KBM-7 (cell line): ENCODE measurements around the gene IL1RAPL1.

Source experiments
- DNase-seq: peaks from one replicate; pipeline ENCODE4 v3.0.0-alpha.2; 2015
- in situ Hi-C: fragments of 300-500 bp; cut with MboI; formaldehyde crosslinking; loops from 2 replicates; pipeline ENCODE4 v1.14.3; 2020; ENCODE audit warnings: low sequenced_read_pairs, low pct_unique_long_range_greater_than_20kb, mixed read lengths

The IL1RAPL1 gene

DNA sequence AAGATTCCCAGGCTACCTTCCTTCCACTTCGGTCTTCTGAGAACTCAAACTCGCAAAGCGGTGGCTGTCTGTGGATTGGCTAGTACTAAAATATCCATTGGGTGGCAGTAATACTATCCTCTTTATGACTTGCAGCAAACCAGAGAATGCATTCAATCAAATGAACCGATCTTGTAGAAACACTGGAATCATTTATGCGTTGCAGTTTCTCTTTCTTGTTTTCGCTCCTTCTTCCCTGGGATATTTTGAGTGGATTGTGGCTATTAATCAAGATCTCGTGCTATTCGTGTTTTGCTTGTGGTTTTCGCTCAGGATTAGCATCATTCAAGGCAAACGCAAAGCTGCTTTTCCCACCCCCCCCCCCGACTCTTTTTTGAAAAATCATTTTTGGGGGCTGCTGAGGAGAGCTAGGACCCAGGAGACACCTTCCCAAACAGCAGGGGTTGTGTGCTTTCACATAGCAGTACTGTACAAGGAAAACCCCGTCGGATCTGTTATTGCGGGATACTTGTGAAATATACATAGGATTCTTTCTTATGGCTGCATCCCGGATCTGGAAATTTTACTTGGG lies at the start of gene IL1RAPL1:
IL1RAPL1 (plus strand) TSS at position 466 of the 571 bp plus-strand sequence.
- in situ Hi-C loops, result no loop called here
- DNase-seq, result peak; percentile 23

DNA sequence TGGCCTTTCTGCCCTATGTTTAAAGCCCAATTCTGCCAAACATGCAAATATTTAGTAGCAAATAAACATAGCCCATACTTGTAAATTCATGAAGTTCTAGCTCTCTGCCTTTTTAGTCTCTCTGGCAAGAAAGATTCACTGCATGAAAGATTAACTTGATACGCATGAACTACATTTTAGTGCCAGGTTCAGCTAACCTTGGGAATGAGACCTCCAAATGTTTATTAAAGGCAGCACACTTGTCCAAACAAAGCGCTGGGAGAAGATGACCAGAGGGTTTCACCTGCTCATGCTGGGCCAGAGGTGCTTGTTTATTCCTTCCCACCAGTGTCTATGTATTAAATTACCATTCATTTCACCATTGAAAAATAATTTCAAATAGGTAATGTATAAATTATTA lies 44.5 kb upstream of the IL1RAPL1 start:
- in situ Hi-C loops, result no loop called here

DNA sequence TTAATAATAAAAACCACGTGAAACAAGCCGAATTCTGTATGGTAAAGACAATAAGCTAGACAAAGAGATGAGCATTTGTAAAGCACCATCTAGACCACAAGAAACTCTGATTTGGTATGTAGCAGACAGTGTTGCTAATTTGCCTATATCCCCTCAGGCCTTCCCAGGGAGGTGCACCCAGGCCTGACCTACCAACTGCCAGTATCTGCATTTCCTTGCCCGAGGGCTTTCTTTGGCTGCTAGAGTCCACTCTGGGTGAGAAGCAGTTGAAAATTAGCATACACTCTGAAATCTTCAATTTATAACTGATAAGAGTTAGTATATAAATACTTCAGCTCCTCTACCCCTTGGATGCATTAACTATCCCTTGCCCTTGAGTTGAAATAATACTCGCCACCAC lies 37.4 kb upstream of the IL1RAPL1 start:
- in situ Hi-C loops, result no loop called here
- no peak for DNase-seq

More for the DNA sequence above, 44.5 kb upstream of the IL1RAPL1 start:
- DNase-seq, result no peak

DNA sequence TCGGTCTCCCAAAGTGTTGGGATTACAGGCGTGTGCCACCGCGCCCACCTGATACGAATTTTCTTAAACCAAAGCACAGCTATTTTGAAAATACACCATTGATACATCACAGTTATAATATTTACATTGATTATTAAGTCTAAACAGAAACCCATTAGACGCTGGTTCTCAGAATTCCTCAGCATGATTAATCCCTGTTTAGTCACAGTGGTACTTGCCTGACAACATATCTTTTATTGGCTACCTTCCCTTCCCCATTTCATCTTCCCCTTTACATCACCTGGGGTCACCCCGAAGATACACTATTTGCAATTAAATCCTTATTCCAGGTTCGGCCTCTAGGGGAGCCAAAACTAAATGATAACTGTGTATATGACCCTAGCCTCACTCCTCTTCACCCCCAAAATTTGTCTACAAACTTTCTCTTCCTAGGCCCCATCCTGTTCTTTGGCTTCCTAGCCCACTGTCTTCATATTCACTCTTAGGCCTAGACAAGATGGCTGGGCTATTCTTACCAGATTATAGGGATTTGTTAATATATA lies 36.8 kb upstream of the IL1RAPL1 start:
- in situ Hi-C loops, result no loop called here
- DNase-seq, result peak; percentile 3

DNA sequence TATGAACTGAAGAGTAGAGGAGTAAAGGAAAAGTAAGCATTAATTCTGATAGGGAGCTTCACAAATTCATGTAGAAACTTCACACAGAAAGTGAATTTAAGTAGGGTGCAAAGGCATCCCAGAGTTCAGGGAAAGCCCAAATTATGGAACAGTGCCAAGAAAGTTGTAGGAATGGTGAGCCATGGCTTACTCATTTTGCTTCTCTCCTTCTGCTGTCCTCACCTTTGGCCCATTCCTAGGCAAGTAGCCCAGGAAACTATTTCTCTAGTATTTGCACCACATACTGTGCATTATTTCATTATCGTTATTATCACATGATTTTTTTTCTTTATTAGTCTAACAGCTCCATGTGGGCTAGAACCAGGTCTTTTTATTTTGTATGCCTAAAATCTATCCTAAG lies 34.9 kb upstream of the IL1RAPL1 start:
- no peak for DNase-seq
- in situ Hi-C loops, result no loop called here

DNA sequence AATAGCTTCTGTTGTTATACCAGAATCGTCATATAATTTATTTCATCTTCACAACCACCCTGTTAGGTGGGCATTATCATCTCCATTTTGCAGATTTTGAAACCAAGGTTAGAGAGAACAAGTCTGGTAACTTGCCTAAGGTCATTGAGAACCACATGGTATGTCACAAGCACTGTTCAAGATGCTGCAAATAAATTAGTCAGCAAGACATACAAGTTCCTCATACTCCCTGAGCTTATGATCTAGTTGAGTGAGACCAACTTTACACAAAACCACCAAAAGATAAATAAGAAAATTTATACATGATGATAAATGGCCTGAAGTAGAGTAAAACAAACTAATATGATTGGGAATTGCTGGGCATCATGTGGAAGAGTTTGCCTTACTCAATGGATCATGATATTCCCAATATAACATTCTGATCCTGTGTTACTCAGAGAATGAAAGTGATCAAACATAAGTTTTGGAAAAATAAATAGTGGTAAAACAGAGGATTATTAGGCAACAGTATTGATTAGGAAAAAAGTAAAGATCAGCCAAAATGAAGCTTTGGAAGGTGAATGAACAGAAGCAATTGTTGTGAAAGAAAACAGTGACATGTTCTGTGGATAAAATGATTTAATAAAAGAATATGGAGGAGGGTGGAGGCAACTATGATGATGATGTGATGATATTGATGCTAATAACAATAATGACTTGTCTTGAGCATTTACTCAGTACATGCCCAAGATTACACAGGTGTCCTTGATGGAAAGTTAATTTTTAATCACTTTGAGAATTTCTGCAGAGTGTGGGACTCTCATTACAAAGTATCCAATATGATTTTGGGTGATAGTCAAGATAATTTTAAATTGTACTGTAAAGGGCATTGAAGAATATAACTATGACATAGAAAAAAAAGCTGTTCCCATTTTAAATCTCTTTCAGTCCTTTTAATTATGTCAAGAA lies 34.1 kb upstream of the IL1RAPL1 start:
- in situ Hi-C loops, result no loop called here
- DNase-seq, result no peak

DNA sequence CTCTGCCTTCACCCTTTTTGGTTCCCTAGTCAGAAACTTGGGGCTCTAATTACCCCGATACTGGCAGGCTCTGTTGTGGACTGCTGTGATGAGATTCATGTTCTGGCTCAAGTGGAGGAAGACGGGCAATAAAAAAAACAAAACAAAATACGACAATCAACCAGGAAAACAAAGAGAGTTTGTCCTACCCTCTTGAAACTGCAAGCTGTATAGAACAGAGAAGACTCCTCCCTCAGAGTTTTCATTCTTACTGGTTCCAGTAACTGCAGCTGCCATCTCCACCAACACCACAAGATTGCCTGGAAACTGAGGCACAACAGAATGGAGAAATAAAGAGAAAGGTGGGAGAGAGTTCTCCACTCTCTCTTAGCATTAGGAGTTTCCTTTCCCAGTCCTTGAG lies 11.1 kb upstream of the IL1RAPL1 start:
- in situ Hi-C loops, result no loop called here
- DNase-seq, result no peak

DNA sequence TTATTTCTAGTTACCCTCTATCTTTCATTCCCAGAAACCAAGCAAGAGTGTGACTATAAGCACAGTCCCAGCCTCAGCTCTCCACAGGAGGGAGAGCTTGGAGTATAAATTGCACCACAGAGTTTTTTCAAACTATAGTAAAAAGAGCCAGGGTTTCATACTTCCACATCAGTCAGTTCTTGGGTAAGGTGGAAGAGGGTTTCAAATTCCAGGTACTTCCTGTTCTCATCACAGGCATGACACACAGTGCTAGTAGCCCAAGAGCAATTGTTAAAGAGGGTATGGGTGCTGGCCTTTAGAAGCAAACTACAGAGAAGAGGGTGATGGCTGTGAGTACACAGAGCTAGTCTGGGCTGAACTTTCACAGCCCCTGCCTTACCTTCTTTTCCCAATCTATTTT lies 5.7 kb upstream of the IL1RAPL1 start:
- DNase-seq, result no peak
- in situ Hi-C loops, result no loop called here

DNA sequence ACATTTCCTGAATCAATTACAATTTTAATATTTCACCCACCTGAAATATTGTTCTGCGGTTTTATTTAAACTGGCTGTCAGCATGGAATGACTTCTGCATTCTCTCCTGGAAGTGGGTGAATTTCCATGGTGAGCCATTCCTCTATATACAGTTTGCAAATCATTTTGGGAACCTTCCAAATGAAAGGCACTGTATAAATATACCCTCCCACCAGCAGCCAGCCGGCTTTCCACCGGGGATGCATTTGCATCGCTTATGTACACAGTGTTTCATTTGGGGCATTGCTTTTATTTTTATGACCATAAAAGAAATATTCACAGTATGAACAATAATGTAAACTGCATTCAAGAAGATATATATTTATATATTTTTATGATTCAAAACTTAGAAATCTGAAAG lies 4.7 kb upstream of the IL1RAPL1 start:
- in situ Hi-C loops, result no loop called here
- no peak for DNase-seq

DNA sequence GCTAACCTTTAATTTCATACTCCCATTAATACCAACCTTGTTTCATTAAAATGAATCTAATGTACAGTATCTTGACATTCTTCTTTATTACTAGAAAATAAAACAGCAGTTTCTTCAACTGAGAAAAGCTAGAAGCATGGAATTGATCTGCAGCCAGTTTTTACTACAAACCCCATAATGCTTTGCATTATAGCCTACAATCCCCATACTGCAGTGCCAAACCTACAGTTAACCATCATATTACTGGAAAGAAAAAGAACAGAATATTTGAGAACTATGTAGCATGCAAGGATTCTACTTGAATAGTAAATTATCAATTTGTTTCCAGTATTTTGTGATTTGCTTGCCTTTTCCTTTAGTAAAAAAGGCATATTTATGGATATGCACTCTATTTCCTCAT lies 3.2 kb upstream of the IL1RAPL1 start:
- DNase-seq, result no peak
- in situ Hi-C loops, result no loop called here

DNA sequence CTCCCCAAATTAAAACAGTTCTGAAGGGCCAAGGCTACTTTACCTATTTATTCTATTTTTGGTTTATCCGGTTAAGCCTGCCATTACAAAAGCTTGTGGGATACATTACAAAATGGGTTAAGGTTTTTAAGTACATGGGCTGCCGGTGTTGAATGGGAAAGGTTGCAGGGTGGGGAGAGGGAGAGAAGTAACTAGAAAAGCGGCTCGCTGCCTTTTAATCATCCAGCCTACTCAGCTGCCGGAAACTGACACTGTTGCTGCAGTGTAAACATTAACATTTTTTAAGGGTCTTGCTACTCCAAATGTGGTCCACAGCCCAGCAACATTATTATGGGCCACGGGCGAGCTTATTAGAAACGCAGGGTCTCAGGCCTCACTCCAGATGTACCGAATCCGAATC lies 1.5 kb upstream of the IL1RAPL1 start:
- no peak for DNase-seq
- in situ Hi-C loops, result no loop called here

DNA sequence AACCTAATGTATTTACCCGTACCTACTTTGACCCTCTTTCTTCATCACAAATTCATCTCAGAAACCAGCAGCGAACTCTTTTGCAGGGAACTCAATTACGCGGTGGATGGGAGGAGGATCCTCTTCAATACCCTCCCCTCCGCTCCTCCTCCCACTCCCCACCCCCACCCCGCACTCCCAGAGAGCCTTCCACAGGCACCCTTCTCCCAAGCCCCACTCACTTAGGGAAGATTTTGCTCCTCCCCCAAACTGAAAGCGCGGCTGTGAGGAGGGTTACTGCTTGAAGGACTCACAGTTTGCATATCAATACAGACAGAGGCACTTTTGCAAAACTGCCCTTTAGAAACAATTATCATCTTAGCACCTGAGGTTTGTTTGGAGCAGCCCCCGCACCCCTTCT lies 960 bp upstream of the IL1RAPL1 start:
- in situ Hi-C loops, result no loop called here
- DNase-seq, result no peak

DNA sequence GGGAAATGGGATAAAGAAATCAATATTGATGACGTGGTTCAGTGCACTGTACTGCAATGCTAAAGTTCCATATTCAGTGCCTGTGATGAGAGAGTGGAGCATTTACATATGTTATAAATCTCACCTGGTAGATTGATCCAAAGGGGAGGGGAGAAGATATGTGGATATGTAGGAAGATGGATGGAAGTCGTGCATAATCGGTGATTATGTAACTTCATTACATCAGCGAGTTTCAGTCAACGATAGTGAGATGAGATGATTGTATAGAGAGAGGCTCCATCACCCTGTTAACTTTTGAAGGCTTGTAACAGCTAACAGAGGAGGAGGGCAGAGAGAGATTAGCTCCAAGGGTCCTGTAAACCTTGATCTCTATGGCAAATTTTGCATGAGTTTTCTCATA lies 1.8 kb downstream of the IL1RAPL1 start:
- in situ Hi-C loops, result no loop called here
- no peak for DNase-seq

DNA sequence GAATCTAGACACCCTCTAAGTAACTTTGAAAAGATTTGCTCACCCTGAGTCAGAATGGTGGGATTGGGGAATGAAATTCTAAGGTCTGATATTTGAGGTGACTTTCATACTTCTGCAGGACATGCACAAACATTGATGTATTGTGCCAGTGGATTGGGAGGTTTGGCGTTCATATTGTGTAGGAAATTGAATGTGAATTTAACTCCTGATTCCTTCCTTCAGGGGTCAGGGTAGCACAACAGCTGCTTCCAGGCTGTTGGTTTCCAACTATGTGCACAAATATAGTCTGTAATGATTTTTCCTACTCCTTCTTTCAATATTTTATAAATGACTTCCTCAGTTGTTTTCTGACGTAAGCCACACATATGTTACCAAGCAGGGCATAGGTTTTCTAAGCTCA lies 3.1 kb downstream of the IL1RAPL1 start:
- no peak for DNase-seq
- in situ Hi-C loops, result no loop called here

DNA sequence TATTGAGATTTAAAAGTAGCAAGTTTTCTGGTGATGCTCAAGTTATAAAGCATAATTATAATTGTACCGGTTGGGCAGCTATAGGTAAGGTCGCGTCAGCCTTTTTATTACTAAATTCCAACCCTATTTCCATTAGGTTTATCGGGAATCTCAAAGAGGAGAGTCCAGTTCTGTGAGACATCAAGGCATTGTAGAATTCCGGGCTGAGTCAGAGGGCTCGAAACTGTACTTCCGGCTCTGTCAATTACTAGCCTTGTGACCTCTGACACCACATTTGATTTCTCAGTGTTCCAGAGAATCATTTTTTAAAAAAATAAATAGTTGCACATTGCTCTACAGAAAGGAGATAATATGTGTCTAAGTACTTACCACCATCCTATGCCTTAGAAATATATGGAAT lies 4.3 kb downstream of the IL1RAPL1 start:
- no peak for DNase-seq
- in situ Hi-C loops, result no loop called here

DNA sequence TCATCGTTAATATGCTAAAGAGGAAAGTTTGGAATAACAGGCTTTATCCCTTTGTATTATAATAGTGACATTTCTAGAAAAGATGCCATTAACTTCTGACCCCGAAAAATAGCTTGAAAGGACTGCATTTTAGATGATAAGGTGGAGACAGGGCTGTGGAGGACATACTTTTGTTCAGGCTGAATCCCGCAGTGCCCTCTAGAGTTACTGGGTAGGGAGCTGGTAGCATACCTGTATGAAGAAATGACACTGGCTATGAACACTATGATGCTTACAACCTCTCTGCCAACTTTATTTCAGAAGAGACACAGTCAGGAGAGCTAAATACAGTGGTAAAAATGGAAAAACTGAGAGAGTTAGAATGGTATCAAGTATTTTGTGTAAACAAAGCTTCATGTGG lies 8.1 kb downstream of the IL1RAPL1 start:
- no peak for DNase-seq
- in situ Hi-C loops, result no loop called here

DNA sequence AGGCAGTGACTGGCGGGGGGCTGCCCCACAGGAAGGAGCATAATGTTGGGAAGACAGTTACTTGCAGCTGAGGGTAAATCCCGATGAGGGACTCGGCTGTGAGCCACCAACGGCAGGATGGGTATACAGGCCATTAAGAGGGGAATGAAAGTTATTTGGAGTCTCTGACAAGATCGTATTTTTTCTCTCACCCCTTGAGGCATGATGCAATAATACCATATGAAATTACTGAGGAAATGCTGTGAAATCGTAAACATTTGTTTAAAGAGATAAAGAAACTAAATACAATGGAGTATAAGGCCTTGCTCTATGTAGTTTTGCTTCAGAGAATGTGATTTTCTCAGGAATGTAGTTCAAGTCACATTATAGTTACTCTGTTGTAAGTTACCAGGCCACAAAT lies 12.7 kb downstream of the IL1RAPL1 start:
- no peak for DNase-seq
- in situ Hi-C loops, result no loop called here

DNA sequence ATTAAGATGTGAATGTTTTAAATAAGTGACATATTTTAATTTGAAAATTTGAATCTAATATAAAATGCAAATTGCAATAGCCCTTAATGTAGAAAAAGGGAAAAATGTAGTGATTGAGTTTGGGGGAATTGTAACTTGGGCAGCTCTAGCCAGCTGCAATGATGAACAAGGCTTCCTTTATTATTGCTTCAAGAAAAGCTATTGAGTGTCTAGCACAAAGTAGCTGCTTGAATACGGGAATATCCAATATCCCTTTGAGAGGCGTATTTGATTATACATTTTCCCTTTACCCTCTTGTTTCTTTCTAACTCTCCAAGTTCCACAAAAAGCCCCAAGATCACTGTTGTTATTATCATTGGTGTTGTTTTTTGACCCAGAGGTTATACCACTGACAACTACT lies 21.8 kb downstream of the IL1RAPL1 start:
- in situ Hi-C loops, result no loop called here
- DNase-seq, result no peak

DNA sequence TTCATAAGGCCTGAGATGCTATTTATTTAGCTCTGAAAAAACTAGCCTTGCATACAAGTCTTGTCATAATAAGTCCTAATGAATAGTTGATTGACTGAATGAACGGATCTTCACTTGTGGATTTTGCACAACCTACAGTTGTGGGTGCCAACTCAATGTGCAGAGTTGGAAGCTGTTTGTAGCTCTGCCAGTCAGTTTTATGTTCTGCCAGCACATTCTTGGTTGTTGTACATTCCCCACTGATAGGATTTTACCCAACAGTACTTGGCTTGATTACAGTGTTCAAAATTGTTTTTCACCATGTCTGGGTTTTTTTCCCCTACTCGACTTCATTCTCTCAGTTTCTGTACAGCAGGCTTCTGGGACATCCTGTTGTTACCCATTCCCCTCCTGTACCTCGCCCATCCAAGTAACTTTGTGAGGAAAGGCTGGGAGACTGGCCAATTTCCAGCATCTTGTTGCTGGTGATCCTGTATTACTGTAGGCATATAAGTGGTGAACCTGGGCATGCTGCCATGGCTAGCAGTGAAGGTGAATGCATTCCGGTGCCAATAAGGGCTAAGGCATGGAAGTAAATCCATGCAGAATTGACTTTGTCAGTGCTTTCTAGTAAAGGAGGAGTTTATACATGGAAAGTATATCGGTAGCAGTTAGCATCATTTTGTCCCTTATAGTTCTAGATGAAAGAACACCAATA lies 22.8 kb downstream of the IL1RAPL1 start:
- no peak for DNase-seq
- in situ Hi-C loops, result no loop called here

DNA sequence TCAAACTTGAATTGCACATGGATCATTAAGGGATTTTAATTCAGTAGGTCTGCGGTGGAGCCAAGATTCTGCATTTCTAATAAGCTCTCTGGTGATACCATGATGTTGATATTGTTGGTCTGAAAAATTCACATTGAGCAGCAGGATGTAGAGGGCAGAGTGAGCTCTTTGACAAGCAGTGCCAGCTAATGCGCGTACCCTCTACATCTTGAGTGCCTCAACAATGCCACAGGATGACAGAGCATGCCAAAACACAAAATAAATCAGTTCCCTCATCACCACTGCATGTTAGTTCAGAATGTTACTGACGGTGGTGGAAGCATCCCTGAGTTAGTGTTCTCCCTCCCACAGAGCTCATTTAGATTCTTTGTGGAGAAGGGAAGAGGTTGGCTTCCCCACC lies 23.5 kb downstream of the IL1RAPL1 start:
- in situ Hi-C loops, result no loop called here

More for the DNA sequence above, 23.5 kb downstream of the IL1RAPL1 start:
- DNase-seq, result no peak
